Nephron (organoid): ENCODE results near the gene FSTL4.

Source experiments
- H3K27ac Mint-ChIP-seq, 3 experiments: 2 replicates each; pipeline ENCODE4 v1.8.0; 2020; ENCODE audit warnings: mixed read lengths in 3 of 3, mild to moderate bottlenecking in 2 of 3, moderate library complexity in 1 of 3
- H3K27me3 Mint-ChIP-seq: 2 replicates; pipeline ENCODE4 v1.8.0; 2021; ENCODE audit warnings: low read depth, mild to moderate bottlenecking, moderate library complexity, mixed read lengths
- H3K36me3 Mint-ChIP-seq: 2 replicates; pipeline ENCODE4 v1.8.0; 2020; ENCODE audit warnings: low read depth, mixed read lengths
- H3K4me1 Mint-ChIP-seq: 2 replicates; pipeline ENCODE4 v1.8.0; 2020; ENCODE audit warnings: mixed read lengths
- H3K4me3 Mint-ChIP-seq, 3 experiments: 2 replicates each; pipeline ENCODE4 v1.8.0; 2020; ENCODE audit warnings: mild to moderate bottlenecking in 3 of 3, mixed read lengths in 3 of 3, moderate library complexity in 2 of 3
- H3K9me3 Mint-ChIP-seq: 2 replicates; pipeline ENCODE4 v1.8.0; 2020; ENCODE audit warnings: mixed read lengths
- TF ChIP-seq, protein P1 (sequence below), 3 experiments: fragments of 200-600 bp; sonication (generic); IDR thresholded peaks; one replicate each; pipeline ENCODE4 v1.5.0; 2021; ENCODE audit warnings: antibody characterized with exemption in 3 of 3; ENCODE audit not compliant: unreplicated experiment in 3 of 3

The FSTL4 gene

DNA sequence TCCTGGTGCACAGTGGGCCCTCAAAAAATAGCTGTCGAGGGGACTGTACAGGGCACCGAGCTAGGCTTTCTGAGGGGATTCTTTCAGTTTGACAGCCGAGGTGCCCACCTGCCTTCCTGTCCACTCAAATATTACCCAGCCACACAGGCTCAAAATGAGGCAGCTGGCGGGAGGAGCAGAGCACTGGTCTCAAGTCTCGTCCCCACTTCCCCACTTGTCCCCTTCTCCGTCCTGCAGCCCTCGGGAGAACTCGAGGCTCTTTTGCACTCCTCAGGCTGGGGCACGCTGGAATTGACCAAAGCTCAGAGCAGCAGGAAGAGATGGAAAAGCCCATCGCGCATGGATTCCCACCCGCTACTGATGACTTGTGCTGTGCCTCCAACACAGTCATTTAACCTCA, 375.4 kb downstream of the FSTL4 start:
- TF ChIP-seq, protein P1, sequence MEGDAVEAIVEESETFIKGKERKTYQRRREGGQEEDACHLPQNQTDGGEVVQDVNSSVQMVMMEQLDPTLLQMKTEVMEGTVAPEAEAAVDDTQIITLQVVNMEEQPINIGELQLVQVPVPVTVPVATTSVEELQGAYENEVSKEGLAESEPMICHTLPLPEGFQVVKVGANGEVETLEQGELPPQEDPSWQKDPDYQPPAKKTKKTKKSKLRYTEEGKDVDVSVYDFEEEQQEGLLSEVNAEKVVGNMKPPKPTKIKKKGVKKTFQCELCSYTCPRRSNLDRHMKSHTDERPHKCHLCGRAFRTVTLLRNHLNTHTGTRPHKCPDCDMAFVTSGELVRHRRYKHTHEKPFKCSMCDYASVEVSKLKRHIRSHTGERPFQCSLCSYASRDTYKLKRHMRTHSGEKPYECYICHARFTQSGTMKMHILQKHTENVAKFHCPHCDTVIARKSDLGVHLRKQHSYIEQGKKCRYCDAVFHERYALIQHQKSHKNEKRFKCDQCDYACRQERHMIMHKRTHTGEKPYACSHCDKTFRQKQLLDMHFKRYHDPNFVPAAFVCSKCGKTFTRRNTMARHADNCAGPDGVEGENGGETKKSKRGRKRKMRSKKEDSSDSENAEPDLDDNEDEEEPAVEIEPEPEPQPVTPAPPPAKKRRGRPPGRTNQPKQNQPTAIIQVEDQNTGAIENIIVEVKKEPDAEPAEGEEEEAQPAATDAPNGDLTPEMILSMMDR (IDR thresholded peaks at IDR 0.05; ENCODE audit: unreplicated experiment in 3 of 3) = no peak
- no peaks in the 10 kb centered on the region for H3K36me3 Mint-ChIP-seq
- no peaks in the 10 kb centered on the region for H3K9me3 Mint-ChIP-seq
- H3K4me3 Mint-ChIP-seq = no peak overlapping the region
- peaks cover 39% of the 10 kb centered on the region for H3K27me3 Mint-ChIP-seq
- no peak overlapping the region for H3K27ac Mint-ChIP-seq
- peaks cover 2% of the 10 kb centered on the region for H3K4me1 Mint-ChIP-seq

DNA sequence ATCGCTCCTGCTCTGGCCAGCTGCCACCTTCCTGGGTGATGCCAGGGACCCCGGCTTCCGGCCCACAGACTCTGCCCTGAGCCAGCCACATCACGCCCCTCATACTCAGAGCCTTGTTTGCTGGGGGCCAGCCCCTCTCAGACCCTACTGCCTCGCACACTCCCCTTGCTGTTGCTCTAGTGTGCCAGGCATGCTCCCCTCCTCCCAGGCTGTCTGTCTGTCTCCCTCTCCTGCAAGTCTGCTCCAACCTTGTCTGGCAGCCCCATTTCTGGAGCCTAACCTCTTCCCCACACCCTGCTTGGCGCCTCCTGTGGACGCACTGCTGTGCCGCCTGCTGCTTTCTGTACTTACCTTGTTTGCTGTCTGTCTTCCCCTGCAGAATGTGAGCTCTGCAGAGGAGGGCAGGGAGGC, 375.8 kb downstream of the FSTL4 start:
- H3K27me3 Mint-ChIP-seq = peaks cover 39% of the 10 kb centered on the region
- TF ChIP-seq, protein P1 (IDR thresholded peaks at IDR 0.05; ENCODE audit: unreplicated experiment in 3 of 3) = no peak
- peaks cover 4% of the 10 kb centered on the region for H3K4me1 Mint-ChIP-seq
- H3K9me3 Mint-ChIP-seq = no peaks in the 10 kb centered on the region
- H3K27ac Mint-ChIP-seq = no peak overlapping the region
- H3K4me3 Mint-ChIP-seq = no peak overlapping the region
- no peaks in the 10 kb centered on the region for H3K36me3 Mint-ChIP-seq

DNA sequence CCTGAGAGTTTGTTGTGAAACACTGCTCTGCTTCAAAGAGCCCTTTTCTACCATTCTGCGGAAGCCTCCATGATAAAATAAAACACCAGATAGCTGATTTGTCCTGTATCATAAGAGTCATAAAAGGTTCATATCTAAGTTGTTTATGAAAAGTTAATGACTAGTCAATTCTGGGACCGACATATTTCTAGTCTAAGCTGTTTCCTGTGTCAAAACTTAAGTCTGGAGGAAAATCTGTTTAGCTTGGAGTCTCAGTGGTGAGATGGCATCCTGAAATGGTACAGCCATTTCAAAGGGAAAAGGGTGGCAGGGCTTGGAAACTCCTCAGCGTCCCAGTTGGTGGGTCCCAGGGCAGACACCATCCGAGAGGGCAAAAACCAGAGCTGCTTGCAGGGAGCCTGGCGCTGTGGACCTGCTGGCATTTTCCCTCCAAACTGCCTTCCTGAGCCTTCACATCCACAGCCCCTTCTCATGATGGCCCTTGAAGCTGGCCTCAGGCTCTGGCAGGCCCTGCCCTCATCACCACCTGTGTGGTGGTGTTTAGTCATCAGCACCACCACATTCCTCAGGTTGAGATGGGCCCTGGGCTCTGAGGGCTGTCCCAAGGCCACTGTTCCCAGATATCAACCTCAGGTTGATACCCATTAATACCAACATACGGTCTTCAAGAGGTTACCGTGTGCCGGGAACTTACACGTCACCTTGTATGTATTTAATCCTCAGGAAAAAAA, 376.5 kb downstream of the FSTL4 start:
- Mint-ChIP-seq H3K9me3 (no peaks in the 10 kb centered on the region), H3K36me3 (no peaks in the 10 kb centered on the region), H3K4me3 (no peak overlapping the region), H3K4me1 (peaks cover 4% of the 10 kb centered on the region), H3K27me3 (peaks cover 39% of the 10 kb centered on the region), H3K27ac (no peak overlapping the region)
- TF ChIP-seq, protein P1 (IDR thresholded peaks at IDR 0.05; ENCODE audit: unreplicated experiment in 3 of 3) = no peak

DNA sequence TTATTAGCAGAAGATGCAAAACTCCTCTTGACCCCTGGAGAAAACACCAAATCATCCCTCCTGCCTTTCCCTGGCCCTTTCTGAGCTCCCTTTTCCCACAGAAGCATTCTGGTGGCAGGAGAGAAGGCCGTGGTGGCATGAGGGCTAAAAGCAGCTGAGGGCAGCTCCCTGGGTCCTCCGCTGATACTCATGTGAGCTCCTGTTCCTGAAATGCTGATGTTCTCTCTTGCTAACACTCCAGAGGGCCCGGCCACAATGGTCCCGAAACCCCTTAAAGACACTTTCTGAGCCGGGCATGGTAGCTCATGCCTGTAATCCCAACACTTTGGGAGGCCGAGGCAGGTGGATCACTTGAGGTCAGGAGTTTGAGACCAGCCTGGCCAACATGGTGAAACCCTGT, 377.4 kb downstream of the FSTL4 start:
- Mint-ChIP-seq H3K9me3 (no peaks in the 10 kb centered on the region), H3K4me3 (no peak overlapping the region), H3K27ac (no peak overlapping the region), H3K27me3 (peaks cover 39% of the 10 kb centered on the region), H3K36me3 (no peaks in the 10 kb centered on the region), H3K4me1 (peaks cover 4% of the 10 kb centered on the region)
- TF ChIP-seq, protein P1 (IDR thresholded peaks at IDR 0.05; ENCODE audit: unreplicated experiment in 3 of 3) = no peak

DNA sequence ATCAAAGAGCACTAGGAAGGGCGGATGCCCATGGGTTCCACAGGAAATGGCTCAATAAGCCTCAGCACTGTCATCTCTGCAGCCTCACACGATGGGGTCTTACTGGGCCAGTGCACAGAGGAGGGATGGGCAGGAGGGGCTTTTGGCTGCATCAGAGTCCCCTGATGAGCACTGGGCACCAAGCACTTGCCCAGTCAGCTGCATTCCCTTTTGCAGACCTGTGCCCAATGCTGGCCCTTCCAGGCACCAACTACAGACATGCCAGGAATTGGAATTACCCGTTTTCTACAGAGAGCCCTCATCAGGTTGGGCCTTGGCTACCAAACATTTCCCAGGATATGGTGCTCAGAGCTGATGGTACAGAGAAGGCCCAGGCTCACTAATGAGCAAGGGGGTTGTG, 378.1 kb downstream of the FSTL4 start:
- Mint-ChIP-seq H3K27me3 (peaks cover 39% of the 10 kb centered on the region), H3K9me3 (no peaks in the 10 kb centered on the region), H3K4me1 (peaks cover 4% of the 10 kb centered on the region), H3K36me3 (no peaks in the 10 kb centered on the region), H3K4me3 (no peak overlapping the region), H3K27ac (no peak overlapping the region)
- TF ChIP-seq, protein P1 (IDR thresholded peaks at IDR 0.05; ENCODE audit: unreplicated experiment in 3 of 3) = no peak

DNA sequence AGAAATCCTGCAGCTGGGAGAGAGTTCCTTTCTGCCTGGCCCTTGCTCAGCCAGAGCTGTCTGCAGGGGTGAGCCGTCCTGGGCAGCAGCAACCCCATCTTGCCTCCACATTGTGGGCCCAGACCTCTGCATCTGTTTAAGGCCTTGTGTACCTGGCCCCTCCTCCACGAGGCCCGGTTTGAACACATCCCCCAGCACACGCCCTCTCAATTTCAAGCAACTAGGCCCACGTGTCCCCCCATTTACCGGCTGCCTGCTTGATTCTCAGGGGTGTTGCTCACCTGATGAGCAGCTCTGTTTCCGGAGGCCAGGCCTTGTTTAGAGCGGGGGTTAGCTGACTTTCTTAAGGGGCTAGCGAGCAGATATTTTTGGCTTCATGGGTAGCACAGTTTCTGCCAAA, 378.7 kb downstream of the FSTL4 start:
- H3K4me1 Mint-ChIP-seq = peaks cover 4% of the 10 kb centered on the region
- H3K27me3 Mint-ChIP-seq = peaks cover 39% of the 10 kb centered on the region
- no peaks in the 10 kb centered on the region for H3K36me3 Mint-ChIP-seq
- no peak overlapping the region for H3K27ac Mint-ChIP-seq
- TF ChIP-seq, protein P1 (IDR thresholded peaks at IDR 0.05; ENCODE audit: unreplicated experiment in 3 of 3) = no peak
- H3K4me3 Mint-ChIP-seq = no peak overlapping the region
- no peaks in the 10 kb centered on the region for H3K9me3 Mint-ChIP-seq
